Measurements from ENCODE around the gene SENP3.
A peak's percentile ranks its signal among the peaks of the same experiment; 100 is the strongest.

The SENP3 gene

GRCh38 chr17:7561589-7562207 is at the start of gene SENP3:
SENP3 (plus strand) TSS chr17:7561919; CDS start chr17:7563077, 1,158 bp downstream.
- H3K4me3 ChIP-seq (ENCODE audit: low read depth, low read length), result peak within 1 kb of the TSS; percentile 87
- TF ChIP-seq CTCF (IDR thresholded peaks at IDR 0.05; ENCODE audit: borderline replicate concordance, insufficient read depth, low read depth, low read length), result no peak

- no peak for TF ChIP-seq CTCF (IDR thresholded peaks at IDR 0.05; ENCODE audit: borderline replicate concordance, insufficient read depth, low read depth, low read length)
- H3K4me3 ChIP-seq (ENCODE audit: low read depth, low read length), result no peak overlapping the region
These were observed 49.6 kb upstream of the SENP3 start for GRCh38 chr17:7512105-7512504.

- no peak overlapping the region for H3K4me3 ChIP-seq (ENCODE audit: low read depth, low read length)
- no peak for TF ChIP-seq CTCF (IDR thresholded peaks at IDR 0.05; ENCODE audit: borderline replicate concordance, insufficient read depth, low read depth, low read length)
These were observed 48.7 kb upstream of the SENP3 start for GRCh38 chr17:7512824-7513540.

GRCh38 chr17:7513850-7514419 is 47.8 kb upstream of the SENP3 start:
- TF ChIP-seq CTCF (IDR thresholded peaks at IDR 0.05; ENCODE audit: borderline replicate concordance, insufficient read depth, low read depth, low read length), result no peak
- no peak overlapping the region for H3K4me3 ChIP-seq (ENCODE audit: low read depth, low read length)

GRCh38 chr17:7515911-7516610 is 45.7 kb upstream of the SENP3 start:
- TF ChIP-seq CTCF (IDR thresholded peaks at IDR 0.05; ENCODE audit: borderline replicate concordance, insufficient read depth, low read depth, low read length), result no peak
- no peak overlapping the region for H3K4me3 ChIP-seq (ENCODE audit: low read depth, low read length)

GRCh38 chr17:7523033-7523432 is 38.7 kb upstream of the SENP3 start:
- H3K4me3 ChIP-seq (ENCODE audit: low read depth, low read length), result no peak overlapping the region
- TF ChIP-seq CTCF (IDR thresholded peaks at IDR 0.05; ENCODE audit: borderline replicate concordance, insufficient read depth, low read depth, low read length), result peak; percentile 52; the same call in 1 of the 2 replicates

Data from GM12875 (cell line).